Trophoblast cell (in vitro differentiated cells and primary cell): Measurements from ENCODE around the gene MYOCD.

Experiments used
- DNase-seq, 2 donors: peaks; one replicate each; pipeline ENCODE4 v3.0.0-alpha.2; 2016
- H2AFZ ChIP-seq: 2 replicates; pipeline ENCODE4 v1.6.1; 2013; ENCODE audit warnings: low read length, moderate library complexity, mild to moderate bottlenecking; ENCODE audit not compliant: insufficient read depth, poor library complexity
- H2AK5ac ChIP-seq: 2 replicates; pipeline ENCODE4 v1.6.1; 2013; ENCODE audit warnings: mild to moderate bottlenecking, low read length
- H2BK120ac ChIP-seq: 2 replicates; pipeline ENCODE4 v1.6.1; 2013; ENCODE audit warnings: low read length, mild to moderate bottlenecking, moderate library complexity; ENCODE audit not compliant: insufficient read depth, poor library complexity
- H2BK12ac ChIP-seq: 2 replicates; pipeline ENCODE4 v1.6.1; 2013; ENCODE audit warnings: mild to moderate bottlenecking, low read length, moderate library complexity
- H2BK5ac ChIP-seq: 2 replicates; pipeline ENCODE4 v1.6.1; 2013; ENCODE audit warnings: low read length, low read depth, moderate library complexity, mild to moderate bottlenecking; ENCODE audit not compliant: poor library complexity
- H3K14ac ChIP-seq: 2 replicates; pipeline ENCODE4 v1.6.1; 2013; ENCODE audit warnings: mild to moderate bottlenecking, low read length
- H3K18ac ChIP-seq: 2 replicates; pipeline ENCODE4 v1.6.1; 2013; ENCODE audit warnings: mild to moderate bottlenecking, low read length
- H3K23ac ChIP-seq: 2 replicates; pipeline ENCODE4 v1.6.1; 2013; ENCODE audit warnings: low read length
- H3K27ac ChIP-seq: 2 replicates; pipeline ENCODE4 v1.5.1; 2013; ENCODE audit warnings: low read depth, mild to moderate bottlenecking, inconsistent platforms, low read length, moderate library complexity
- H3K27me3 ChIP-seq: 2 replicates; pipeline ENCODE4 v1.6.1; 2013; ENCODE audit warnings: inconsistent platforms, mild to moderate bottlenecking, low read length, moderate library complexity; ENCODE audit not compliant: insufficient read depth
- H3K36me3 ChIP-seq, 2 experiments: 1 replicate in 1 of 2; 2 replicates in 1 of 2; pipeline ENCODE4 v1.6.1; 2013; ENCODE audit warnings: low read length in 2 of 2, mild to moderate bottlenecking in 2 of 2, moderate library complexity in 1 of 2; ENCODE audit not compliant: insufficient read depth in 2 of 2, control insufficient read depth in 1 of 2
- H3K4ac ChIP-seq: 2 replicates; pipeline ENCODE4 v1.6.1; 2013; ENCODE audit warnings: low read depth, mild to moderate bottlenecking, low read length, moderate library complexity
- H3K4me1 ChIP-seq, 2 experiments: 1 replicate in 1 of 2; 2 replicates in 1 of 2; pipeline ENCODE4 v1.6.1; 2013; ENCODE audit warnings: low read length in 2 of 2, mild to moderate bottlenecking in 2 of 2, moderate library complexity in 1 of 2; ENCODE audit not compliant: insufficient read depth in 2 of 2, control insufficient read depth in 1 of 2
- H3K4me2 ChIP-seq: 2 replicates; pipeline ENCODE4 v1.6.1; 2013; ENCODE audit warnings: inconsistent platforms, mild to moderate bottlenecking, low read length, moderate library complexity
- H3K4me3 ChIP-seq: 2 replicates; pipeline ENCODE4 v1.5.1; 2013; ENCODE audit warnings: mild to moderate bottlenecking, low read depth, low read length, inconsistent platforms
- H3K79me1 ChIP-seq: one replicate; pipeline ENCODE4 v1.6.1; 2013; ENCODE audit warnings: low read length
- H3K79me2 ChIP-seq: 2 replicates; pipeline ENCODE4 v1.6.1; 2013; ENCODE audit warnings: low read length, mild to moderate bottlenecking; ENCODE audit not compliant: control insufficient read depth, insufficient read depth, poor library complexity
- H3K9ac ChIP-seq: 2 replicates; pipeline ENCODE4 v1.6.1; 2013; ENCODE audit warnings: mild to moderate bottlenecking, low read length
- H3K9me3 ChIP-seq: 2 replicates; pipeline ENCODE4 v1.6.1; 2013; ENCODE audit warnings: low read depth, mild to moderate bottlenecking, control low read depth, inconsistent platforms, low read length; ENCODE audit not compliant: insufficient read depth
- H4K12ac ChIP-seq: 2 replicates; pipeline ENCODE4 v1.6.1; 2013; ENCODE audit warnings: low read depth, mild to moderate bottlenecking, low read length, moderate library complexity
- H4K8ac ChIP-seq: 2 replicates; pipeline ENCODE4 v1.6.1; 2013; ENCODE audit warnings: low read depth, mild to moderate bottlenecking, low read length, moderate library complexity
- H4K91ac ChIP-seq: one replicate; pipeline ENCODE4 v1.6.1; 2013; ENCODE audit warnings: low read depth, mild to moderate bottlenecking, low read length, moderate library complexity
- WGBS: extraction: QIAGEN DNeasy Blood & Tissue Kit; methylation state at CpG from one replicate; pipeline ENCODE4 v1.1.7; 2013; ENCODE audit warnings: missing lambda C conversion rate; ENCODE audit not compliant: insufficient read length, insufficient coverage; ENCODE audit errors: extremely low coverage; 5-methylcytosine and 5-hydroxymethylcytosine counted together

MYOCD gene

GRCh38 chr17:12789075-12789480 lies 123.4 kb downstream of the MYOCD start:
- Histone ChIP-seq H3K18ac (no peak overlapping the region), H3K4me3 (peak overlapping the region; percentile 93), H3K4me1 (peaks cover 4 to 9% of the 10 kb centered on the region in 2 experiments), H3K23ac (no peak overlapping the region), H3K9ac (no peak overlapping the region), H4K91ac (no peak overlapping the region), H3K4ac (no peak overlapping the region), H2AFZ (no peak overlapping the region), H3K79me1 (peaks cover 5% of the 10 kb centered on the region), H2BK120ac (no peak overlapping the region), H2AK5ac (no peak overlapping the region), H3K27me3 (no peaks in the 10 kb centered on the region), H2BK12ac (no peak overlapping the region), H4K12ac (no peak overlapping the region), H2BK5ac (no peak overlapping the region), H3K9me3 (no peaks in the 10 kb centered on the region), H3K4me2 (peak overlapping the region; percentile 89), H3K14ac (no peak overlapping the region), H4K8ac (no peak overlapping the region), H3K79me2 (peaks cover 2% of the 10 kb centered on the region), H3K36me3 (no peaks in the 10 kb centered on the region), H3K27ac (no peak overlapping the region)
- peak in 1 of 2 donors; percentile 1 for DNase-seq
- no CpG with 5 or more reads among the region's 16 CpGs for WGBS

- peaks cover 5% of the 10 kb centered on the region for H3K79me1 ChIP-seq
- no peak within 1 kb of the TSS for H2BK12ac ChIP-seq
- H2AK5ac ChIP-seq: no peak within 1 kb of the TSS
- H3K9me3 ChIP-seq: no peaks in the 10 kb centered on the region
- no peak within 1 kb of the TSS for H2BK5ac ChIP-seq
- H3K79me2 ChIP-seq: peaks cover 2% of the 10 kb centered on the region
- peak within 1 kb of the TSS; percentile 41 for H4K91ac ChIP-seq
- peak within 1 kb of the TSS; percentile 93 for H3K4me3 ChIP-seq
- peak; percentile 48 to 70 for DNase-seq
- H4K8ac ChIP-seq: peak within 1 kb of the TSS; percentile 34
- peak within 1 kb of the TSS; percentile 3 for H3K14ac ChIP-seq
- no peak within 1 kb of the TSS for H3K4ac ChIP-seq
- peak within 1 kb of the TSS; percentile 49 for H4K12ac ChIP-seq
- peak within 1 kb of the TSS; percentile 12 for H3K27ac ChIP-seq
- no peak within 1 kb of the TSS for H2BK120ac ChIP-seq
- no peak within 1 kb of the TSS for H3K9ac ChIP-seq
- no CpG with 5 or more reads among the region's 86 CpGs for WGBS
- peak within 1 kb of the TSS; percentile 77 for H2AFZ ChIP-seq
- H3K36me3 ChIP-seq: no peaks in the 10 kb centered on the region
- peaks cover 6 to 10% of the 10 kb centered on the region in 2 experiments for H3K4me1 ChIP-seq
- no peaks in the 10 kb centered on the region for H3K27me3 ChIP-seq
- peak within 1 kb of the TSS; percentile 53 for H3K18ac ChIP-seq
- no peak within 1 kb of the TSS for H3K23ac ChIP-seq
- H3K4me2 ChIP-seq: peak within 1 kb of the TSS; percentile 89
Observed at GRCh38 chr17:12789481-12790248, 124.0 kb downstream of the MYOCD start, which contains the start of gene ARHGAP44. Gene ARHGAP44 (plus strand): TSS chr17:12789498. CDS start chr17:12789839, 341 bp downstream.

DNA sequence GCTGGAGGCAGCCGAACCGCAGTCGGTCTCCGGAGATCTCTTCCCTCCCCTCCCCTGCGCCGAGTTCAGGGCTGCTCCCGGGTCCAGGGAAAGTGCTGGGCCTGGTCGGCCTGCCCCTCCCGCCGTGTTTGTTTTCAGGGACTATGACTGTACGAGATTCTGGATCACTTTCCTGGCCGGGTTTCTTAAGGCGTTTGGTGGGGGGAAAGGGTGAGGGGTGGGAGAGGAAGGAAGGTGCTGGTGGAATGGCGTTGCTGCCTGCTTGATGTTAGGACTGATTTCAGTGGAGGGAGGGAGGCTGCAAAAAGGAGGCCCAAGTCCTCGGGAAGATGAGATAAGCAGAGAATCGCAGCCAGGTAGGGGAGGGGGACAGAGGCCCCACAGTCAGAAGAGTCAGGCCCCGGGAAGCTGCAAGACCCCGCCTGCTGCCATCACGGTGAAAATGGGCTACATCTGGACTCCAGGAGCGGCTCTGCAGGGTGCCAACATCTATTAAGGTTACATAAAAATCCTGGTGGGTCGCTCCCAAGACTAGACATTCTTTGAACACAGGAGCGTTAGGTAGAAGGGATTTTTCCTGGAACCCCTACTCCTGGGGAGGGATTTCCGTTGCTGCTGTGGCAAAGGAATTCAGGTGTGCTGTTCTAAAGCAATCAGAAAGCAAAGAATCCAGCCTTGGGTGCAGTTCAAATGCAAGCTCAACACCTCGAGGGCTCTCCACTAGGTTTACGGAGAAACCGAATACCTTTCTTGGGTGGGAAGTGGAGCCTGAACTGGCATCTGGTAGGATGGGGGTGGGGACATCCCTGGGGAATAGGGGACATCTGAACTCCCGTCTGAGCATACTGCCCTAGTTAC lies 124.8 kb downstream of the MYOCD start:
- H4K8ac ChIP-seq: peak overlapping the region; percentile 24
- WGBS: no CpG with 5 or more reads among the region's 27 CpGs
- H3K4me1 ChIP-seq: peaks cover 11 to 12% of the 10 kb centered on the region in 2 experiments
- peak overlapping the region; percentile 93 for H3K4me3 ChIP-seq
- no peak overlapping the region for H2BK12ac ChIP-seq
- H3K27me3 ChIP-seq: no peaks in the 10 kb centered on the region
- no peak overlapping the region for H2AK5ac ChIP-seq
- H3K79me1 ChIP-seq: peaks cover 5% of the 10 kb centered on the region
- peak; percentile 8 to 20 for DNase-seq
- H3K14ac ChIP-seq: no peak overlapping the region
- H3K9me3 ChIP-seq: no peaks in the 10 kb centered on the region
- peak overlapping the region; percentile 53 for H3K18ac ChIP-seq
- peak overlapping the region; percentile 77 for H2AFZ ChIP-seq
- H3K23ac ChIP-seq: no peak overlapping the region
- no peaks in the 10 kb centered on the region for H3K36me3 ChIP-seq
- H4K91ac ChIP-seq: no peak overlapping the region
- no peak overlapping the region for H2BK120ac ChIP-seq
- H3K79me2 ChIP-seq: peaks cover 2% of the 10 kb centered on the region
- H3K9ac ChIP-seq: no peak overlapping the region
- peak overlapping the region; percentile 89 for H3K4me2 ChIP-seq
- no peak overlapping the region for H3K27ac ChIP-seq
- no peak overlapping the region for H3K4ac ChIP-seq
- peak overlapping the region; percentile 49 for H4K12ac ChIP-seq
- no peak overlapping the region for H2BK5ac ChIP-seq

DNA sequence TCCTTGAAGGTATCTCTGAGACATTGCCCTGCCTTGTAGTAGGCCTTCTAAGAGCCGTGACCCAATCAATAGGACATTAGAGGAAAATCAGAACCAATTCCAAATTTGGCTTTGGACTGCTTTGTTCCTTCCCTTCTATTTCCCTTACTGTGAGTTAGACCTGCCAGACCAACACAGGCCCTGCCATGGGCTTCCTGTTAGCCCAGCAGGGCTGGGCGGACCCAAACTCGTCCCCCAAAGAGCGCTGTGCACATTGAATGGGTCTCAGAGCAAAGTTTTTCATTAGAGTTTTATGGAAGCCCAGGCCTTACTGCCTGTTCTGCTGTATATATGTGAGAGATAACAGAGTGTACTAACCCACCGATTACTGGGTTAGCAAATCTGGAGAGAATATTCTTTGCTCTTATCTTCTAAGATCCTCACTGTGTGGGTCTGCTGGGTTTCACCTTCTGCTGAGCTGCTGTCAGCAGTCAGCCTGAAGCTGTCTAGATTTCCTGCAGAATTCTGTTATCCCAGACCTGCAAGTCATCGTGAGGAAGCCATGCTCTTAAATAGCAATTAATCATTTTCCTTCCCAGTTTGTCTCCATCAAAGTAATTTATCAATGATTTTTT lies 129.3 kb downstream of the MYOCD start:
- H3K4me3 ChIP-seq: no peak overlapping the region
- no peak overlapping the region for H2BK5ac ChIP-seq
- no peak overlapping the region for H4K12ac ChIP-seq
- no peak overlapping the region for H3K23ac ChIP-seq
- no peak overlapping the region for H3K9ac ChIP-seq
- H3K18ac ChIP-seq: no peak overlapping the region
- H3K4me2 ChIP-seq: no peak overlapping the region
- no peak for DNase-seq
- H3K79me1 ChIP-seq: peaks cover 1% of the 10 kb centered on the region
- H3K14ac ChIP-seq: no peak overlapping the region
- H3K4me1 ChIP-seq: peaks cover 11% of the 10 kb centered on the region in 2 experiments
- H2BK12ac ChIP-seq: no peak overlapping the region
- no peak overlapping the region for H2AFZ ChIP-seq
- H3K9me3 ChIP-seq: no peaks in the 10 kb centered on the region
- no peaks in the 10 kb centered on the region for H3K36me3 ChIP-seq
- H3K27me3 ChIP-seq: no peaks in the 10 kb centered on the region
- no CpG with 5 or more reads among the region's 6 CpGs for WGBS
- H4K8ac ChIP-seq: no peak overlapping the region
- H2BK120ac ChIP-seq: no peak overlapping the region
- H3K4ac ChIP-seq: no peak overlapping the region
- H3K79me2 ChIP-seq: no peaks in the 10 kb centered on the region
- H3K27ac ChIP-seq: no peak overlapping the region
- H4K91ac ChIP-seq: no peak overlapping the region
- no peak overlapping the region for H2AK5ac ChIP-seq
